GM19468 (cell line): Measurements from ENCODE around the gene DNAJB1.
A peak's percentile ranks its signal among the peaks of the same experiment; 100 is the strongest.
"Not testable (repeated sequence)": the region's sequence is repeated elsewhere in the genome, so short reads cannot be mapped to it uniquely, and the experiment has no call there.

Experiments
- ATAC-seq: cut with Tn5 transposase; IDR thresholded peaks from one replicate; pipeline ENCODE4 v1.9.1; 2021; ENCODE audit warnings: mild to moderate bottlenecking, moderate library complexity, moderate number of reproducible peaks; ENCODE audit not compliant: unreplicated experiment; ENCODE audit errors: extremely low read depth

DNAJB1 gene

GRCh38 chr19:14517840-14518505 is at the start of gene DNAJB1:
DNAJB1 (minus strand) TSS chr19:14518397; CDS start chr19:14518349, 48 bp downstream.
- ATAC-seq, result peak; percentile 61

DNA sequence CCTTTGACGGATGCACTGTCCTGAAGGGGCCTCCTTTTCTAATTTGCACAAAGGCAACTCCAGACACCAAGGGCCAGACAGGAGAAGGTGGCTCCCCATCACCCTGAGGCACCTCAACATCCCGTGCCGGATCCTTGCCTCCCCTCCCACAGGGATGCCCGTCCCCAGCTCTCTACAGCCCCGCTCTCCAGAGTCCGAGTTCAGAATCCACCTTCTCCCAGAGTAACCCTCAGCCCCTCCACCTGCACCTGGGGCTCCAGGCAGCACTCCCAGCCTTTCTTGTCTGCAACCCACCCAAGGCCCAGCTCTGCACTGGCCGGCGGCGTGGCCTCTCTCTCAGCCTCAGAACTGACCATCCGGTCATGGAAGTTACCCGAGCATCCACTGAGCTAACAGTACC is 48.9 kb upstream of the DNAJB1 start:
- ATAC-seq, result no peak

- ATAC-seq, result no peak
Measured at GRCh38 chr19:14566712-14567077, 48.5 kb upstream of the DNAJB1 start.

DNA sequence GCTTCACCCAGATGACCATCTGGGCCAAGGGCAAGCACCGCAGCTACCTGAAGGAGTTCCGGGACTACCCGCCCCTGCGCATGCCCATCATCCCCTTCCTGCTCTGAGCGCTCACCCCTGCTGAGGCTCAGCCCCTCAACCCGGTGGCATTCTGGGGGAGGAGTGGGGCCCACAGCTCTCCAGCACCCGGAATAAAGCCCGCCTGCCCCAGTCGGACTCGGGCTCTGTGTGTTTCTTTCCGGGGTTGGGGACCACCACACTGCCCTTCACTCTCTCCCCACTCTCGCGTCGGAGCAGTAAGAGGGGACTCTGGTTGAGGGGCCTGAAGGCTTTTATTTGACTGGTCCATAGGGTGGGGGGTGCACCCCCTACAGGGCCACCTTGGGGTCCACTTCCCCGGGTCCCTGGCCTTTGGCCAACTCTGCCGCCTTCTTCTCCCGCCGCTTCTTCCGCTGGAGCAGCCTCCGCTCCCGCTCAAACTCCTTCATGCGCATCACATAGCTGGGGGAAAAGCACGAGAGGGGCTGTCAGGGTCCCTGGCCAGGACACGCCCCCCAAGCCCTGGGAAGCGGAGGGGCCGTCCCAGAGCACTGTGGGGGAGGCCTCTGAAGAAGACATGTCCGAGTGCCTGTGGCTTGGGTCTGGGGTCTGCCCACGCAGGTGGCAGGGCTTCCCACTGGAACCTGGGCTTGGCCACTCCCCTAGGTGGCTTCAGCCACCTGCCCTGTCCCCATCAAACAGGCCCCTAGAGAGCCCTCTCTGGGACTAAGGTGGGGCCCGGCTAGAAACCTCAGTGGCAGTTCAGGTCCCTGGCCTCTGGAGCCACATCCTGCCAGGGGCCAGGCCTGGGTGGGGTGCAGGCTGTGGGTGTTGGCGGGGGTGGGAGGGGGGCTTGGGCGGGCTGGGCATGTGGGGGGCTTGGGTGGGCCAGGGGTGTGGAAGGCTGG is 47.8 kb upstream of the DNAJB1 start:
- no peak for ATAC-seq

DNA sequence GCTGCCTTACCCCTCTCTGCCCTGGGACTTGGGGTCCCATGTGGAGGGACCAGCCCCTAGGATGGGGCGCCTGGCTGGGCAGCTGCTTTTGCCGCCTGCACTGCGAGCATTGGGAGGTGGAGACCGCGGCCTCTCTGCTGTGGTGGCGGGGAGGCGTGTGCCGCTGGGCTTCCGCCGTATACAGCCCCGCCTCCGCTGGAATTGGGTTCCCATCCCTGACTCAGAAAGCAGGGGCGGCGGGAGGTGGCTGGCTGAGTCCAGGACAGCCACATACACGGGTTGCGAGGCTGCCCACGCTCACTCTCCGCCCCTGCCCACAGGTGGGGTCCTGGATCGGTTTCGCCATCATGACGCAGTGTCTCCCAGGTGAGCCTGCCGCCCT is 47.1 kb upstream of the DNAJB1 start:
- no peak for ATAC-seq

- ATAC-seq, result not testable (repeated sequence)
Measured at GRCh38 chr19:14564652-14565297, 46.6 kb upstream of the DNAJB1 start.

DNA sequence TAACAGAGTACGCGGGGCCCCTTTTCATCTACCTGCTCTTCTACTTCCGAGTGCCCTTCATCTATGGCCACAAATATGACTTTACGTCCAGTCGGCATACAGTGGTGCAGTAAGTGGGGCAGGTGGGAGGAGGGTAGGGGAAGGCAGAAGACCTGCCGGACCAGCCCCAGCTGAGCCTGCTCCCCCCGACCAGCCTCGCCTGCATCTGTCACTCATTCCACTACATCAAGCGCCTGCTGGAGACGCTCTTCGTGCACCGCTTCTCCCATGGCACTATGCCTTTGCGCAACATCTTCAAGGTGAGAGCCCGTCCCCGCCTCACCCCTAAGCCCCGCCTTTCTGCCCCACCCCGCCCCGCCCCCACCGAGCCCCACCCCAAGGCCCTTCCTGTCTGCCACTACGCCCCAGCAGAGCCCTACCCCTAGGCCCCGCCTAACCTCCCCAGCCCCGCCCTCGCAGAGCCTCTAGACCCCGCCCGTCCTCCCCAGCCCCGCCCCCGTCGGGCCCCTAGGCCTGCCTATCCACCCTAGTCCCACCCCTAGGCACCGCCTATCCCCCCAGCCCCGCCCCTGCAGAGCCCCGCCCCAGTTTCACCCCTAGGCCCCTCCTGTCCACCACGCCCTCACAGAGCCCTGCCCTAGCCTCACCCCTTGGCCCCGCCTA is 45.9 kb upstream of the DNAJB1 start:
- ATAC-seq, result no peak

DNA sequence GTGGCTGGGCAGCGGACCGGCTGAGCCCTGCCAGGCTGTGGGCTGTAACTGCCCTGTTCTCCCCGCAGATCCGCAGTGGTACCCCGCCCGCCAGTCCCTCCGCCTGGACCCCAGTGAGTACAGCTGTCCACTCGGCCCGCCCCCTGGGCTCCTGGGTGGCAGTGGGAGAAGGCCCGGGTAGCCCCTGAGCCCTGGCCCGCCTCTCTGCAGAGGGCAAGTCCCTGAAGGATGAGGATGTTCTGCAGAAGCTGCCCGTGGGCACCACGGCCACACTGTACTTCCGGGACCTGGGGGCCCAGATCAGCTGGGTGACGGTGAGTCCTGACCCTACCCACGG is 45.4 kb upstream of the DNAJB1 start:
- ATAC-seq, result no peak

DNA sequence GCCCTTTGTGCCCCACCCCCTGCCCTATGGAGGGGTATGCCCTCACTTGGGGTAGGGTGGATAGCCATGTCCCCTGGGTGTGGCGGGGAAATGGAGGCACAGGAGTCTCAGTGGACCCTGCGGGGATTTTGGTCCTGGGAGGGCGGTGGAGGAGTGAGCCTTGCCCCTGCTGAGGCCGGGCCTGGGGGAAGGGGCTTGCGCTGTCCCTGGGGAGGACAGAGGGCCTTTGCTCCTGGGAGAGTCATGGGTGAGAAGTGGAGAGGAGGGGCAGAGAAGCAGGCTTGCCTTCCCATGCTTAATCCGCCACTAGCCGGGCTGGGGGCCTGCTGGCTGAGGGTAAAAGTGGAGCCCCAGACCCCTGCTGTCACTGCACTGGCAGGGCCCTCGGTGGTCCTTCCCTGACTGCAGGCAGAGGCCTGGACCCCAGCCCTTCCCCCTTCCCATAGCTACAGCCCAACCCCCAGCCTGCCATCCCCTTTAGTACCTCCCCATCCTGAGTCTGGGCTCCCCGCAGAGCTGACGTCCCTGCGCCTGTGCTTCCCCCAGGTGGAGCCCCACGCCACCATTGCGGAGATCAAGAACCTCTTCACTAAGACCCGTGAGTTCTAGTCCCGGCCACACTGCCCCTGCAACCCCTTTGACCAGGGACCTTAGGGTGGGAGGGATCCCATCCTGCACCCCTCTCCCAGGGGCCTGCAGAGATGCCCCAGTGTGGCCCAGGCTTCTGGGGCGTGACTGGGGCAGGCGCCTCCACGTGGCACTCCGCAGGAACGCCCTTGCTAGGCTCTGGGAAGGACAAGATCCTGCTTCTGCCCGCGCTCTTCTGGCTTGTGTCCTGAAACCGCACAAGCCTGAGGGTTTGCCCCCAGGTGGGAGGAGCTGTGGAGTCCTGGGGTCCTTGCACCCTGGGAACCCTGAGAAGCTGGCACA is 44.7 kb upstream of the DNAJB1 start:
- ATAC-seq, result no peak

DNA sequence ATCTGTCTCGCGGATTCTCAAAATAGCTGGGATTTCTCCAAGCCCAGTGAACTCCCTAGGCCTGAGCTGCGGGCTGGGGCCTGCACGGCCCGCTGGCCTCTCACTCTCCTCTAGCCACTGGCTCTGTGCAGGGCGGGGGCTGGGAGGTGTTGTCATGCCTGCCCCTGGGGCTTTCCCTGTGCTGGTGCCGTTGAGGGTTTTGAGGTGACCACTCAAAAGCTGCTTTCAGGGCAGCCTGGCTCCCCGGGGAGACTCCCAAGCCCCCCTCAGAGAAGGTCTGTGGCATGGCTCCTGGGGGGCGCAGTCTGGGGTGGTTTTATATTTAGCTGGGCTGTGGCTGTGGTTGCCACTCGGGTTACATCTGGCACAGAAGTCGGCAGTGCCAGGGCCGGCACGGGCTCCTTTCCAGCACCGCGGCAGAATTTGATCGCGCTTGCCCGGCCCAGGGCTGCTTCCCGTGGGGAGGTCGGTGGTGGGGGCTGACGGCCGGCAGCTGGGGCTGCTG is 43.7 kb upstream of the DNAJB1 start:
- ATAC-seq, result no peak

- ATAC-seq, result no peak
Measured at GRCh38 chr19:14561249-14561648, 43.1 kb upstream of the DNAJB1 start.

- ATAC-seq, result no peak
Measured at GRCh38 chr19:14560776-14561108, 42.5 kb upstream of the DNAJB1 start.

DNA sequence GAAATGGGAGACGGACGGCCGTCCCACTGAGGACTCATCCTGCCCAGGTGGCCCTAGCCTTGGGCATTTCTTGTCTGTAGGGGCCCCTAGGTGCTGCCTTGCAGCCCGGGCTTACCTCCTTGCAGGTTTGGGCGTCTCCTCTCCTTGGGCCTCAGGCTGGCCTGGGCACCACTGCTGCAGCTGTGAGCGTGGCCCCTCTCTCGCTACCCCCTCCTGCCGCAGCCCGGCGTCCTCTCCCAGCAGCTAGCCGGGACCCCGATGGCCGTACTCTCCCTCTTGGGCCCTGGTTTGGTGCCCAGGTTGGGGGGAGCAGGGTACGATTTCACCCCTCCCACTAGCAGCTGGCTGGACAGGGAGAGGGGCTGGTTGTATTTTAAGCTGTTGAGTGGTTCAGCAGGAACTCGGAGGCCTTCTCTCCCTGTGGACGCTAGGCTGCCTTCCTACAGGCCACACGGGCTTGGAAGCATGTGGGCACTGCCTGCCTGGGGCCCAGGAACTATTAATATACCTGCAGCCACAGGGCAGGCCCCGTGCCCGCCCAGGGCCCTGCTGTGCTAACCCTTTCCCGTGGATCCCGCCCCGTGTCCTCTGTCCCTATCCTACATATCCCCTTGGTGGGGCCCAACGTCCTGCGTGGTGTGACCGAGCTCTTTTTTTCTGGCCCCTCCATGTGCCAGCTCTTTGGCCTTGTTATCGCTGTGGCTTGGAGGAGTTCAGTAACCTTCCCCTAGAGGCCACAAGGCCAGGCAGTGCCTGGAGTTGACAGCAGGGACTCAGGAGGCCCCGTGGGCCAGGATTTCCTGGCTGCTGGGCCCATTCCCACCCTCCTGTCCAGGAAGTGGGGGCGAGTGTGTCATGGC is 41.9 kb upstream of the DNAJB1 start:
- no peak for ATAC-seq

DNA sequence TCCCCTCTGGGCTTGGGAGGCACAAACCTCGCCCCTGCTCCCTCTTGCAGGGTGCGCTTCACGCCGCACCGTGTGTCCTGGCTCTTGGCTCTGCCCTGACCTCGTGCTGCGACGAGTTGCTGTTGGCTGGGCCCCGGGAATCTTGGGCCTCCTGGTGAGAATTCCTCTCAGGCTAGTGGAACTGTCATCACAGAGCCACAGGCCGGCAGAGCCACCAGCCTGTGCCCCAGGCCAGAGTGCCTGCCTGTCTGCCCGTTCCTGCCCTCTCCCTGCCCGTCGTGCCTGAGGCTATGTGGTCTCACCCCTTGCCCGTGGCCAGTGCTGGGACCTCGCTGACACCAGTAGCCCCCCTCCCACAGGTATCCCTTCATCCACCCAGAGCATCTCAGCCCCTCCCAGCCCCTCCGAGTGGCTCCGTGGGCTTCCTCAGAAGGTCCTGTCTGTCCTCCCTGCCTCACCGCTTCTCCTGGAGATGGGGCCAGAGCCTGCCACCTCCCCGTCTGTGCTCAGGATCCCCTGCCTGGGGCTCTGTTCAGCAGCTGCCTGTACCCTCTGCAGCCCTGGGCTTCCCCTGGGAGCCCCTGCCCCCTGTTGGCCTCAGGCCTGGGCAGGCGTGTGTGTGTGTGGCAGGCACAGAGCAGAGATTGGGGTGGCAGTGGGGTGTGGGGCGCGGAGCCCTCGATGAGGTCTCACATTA is 40.3 kb upstream of the DNAJB1 start:
- no peak for ATAC-seq

GRCh38 chr19:14556662-14557188 is 38.5 kb upstream of the DNAJB1 start:
- ATAC-seq, result no peak

DNA sequence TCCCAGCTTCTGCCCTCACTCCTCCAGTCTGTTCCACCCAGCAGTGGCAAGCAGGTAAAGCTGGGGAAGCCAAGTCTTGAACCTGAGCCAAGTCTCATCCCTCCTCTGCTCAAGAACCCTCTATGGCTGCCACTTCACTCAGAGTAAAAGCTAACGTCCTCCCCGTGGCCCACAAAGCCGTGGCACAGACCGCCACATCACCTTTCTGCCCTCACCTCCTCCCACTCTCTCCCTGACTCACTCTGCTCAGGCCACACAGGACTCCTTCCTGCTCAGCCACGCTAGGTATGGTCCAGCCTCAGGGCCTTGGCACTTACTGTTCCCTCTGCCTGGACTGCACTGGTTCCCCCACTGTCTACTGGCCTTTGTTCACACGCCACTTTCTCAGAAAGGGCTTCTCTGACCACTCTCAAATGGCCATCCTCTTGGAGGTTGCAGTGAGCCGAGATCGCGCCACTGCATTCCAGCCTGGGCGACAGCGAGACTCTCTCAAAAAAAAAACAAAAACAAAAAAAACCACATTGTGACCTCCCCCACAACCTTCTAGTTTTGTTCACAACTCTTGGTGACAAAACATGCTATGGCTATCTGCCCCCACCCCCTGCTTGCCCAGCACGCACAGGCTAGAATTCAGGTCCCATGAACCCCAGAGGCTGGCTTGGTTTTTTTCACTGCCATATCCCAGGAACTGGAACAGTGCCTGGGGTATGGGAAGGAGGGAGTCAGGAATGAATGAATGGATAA is 37.9 kb upstream of the DNAJB1 start:
- no peak for ATAC-seq

GRCh38 chr19:14554382-14554812 is 36.2 kb upstream of the DNAJB1 start:
- ATAC-seq, result no peak
